Hematopoietic multipotent progenitor cell treated with erythropoietin and hydrocortisone succinate and interleukin-3 and kit ligand, for 17 days (in vitro differentiated cells): ENCODE results near the gene ADCY2.
A peak's percentile ranks its signal among the peaks of the same experiment; 100 is the strongest.

Experiments used
- DNase-seq: peaks from one replicate; pipeline ENCODE4 v3.0.0-alpha.2; 2015; ENCODE audit warnings: low spot score

ADCY2 gene

DNA sequence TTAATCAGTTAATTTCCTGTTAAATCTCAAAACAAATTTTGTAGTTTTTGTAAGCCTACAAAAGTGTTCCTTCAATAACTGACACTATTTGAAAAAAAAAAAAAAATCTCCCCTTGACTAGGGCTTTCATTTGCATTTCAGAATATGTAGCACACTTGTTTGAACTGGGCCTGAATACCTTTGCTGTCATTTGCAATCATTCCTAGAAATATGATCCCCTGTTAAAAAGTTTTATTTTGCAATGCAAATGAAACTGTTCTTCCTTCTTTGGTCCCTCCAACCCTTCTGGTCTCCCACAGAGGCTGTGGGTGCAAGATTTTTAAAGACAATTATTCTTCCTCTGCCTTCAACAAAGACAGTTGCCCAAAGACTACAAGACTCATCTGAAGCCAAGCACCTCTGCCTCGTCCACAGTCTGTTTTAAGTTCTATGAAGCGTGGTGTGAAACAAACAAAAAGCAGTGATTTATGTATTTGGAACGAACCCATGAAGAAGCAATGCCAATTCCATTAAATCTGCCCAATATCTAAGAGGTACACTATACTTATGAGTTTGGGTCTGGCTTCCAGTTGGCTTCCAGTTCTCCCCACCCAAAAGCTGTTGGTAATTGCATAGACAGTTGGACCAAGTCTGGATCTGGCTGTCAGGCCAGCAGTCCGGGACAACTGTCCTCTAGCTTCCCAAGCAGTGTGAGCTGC lies 388.9 kb downstream of the ADCY2 start:
- no peak for DNase-seq

GRCh38 chr5:7787770-7788169 lies 391.8 kb downstream of the ADCY2 start:
- DNase-seq: no peak

GRCh38 chr5:7789567-7789966 lies 393.6 kb downstream of the ADCY2 start:
- no peak for DNase-seq

- DNase-seq: no peak
These were observed 398.0 kb downstream of the ADCY2 start for GRCh38 chr5:7793895-7794294.

DNA sequence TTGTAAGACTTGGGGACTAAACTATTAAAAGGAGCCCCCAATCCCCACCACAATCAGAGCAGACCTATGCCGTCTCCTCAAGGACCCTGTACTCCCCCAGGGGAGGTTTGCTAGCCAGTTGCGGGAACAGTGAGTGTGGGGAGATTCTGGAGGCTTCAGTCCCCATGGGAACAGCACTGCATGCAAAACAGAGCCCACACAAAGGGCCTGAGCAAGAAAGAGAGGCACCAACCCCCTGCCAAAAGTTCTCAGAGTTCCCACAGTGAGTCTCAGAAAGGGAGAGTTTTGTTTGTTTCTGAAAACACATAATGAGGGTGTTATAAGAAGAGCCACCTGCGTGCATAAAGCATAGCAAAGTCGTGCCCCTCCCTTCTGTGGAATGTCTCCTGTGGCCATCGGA lies 398.4 kb downstream of the ADCY2 start:
- no peak for DNase-seq

- DNase-seq: no peak
These were observed 398.9 kb downstream of the ADCY2 start for GRCh38 chr5:7794823-7795222.

DNA sequence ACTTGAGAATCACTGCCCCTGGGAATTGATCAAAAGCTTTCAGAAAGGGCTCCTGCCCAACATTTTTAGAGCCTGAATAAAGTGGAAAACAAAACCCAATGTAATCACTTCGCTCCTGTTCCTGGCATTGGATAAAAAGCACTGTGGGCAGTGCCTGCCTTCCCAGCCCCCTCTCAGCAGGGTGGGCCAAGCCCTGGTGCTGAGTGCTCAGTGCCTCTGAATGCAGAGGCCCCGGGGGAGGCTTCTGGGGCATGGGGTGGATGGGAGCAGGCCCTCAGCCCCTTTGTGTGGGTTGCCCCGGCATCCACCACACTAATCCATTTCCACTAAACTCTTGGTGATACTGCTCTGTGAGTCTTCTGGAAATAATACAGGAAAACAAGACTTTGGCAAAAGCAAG lies 399.4 kb downstream of the ADCY2 start:
- DNase-seq: no peak

- no peak for DNase-seq
These were observed 406.1 kb downstream of the ADCY2 start for GRCh38 chr5:7801891-7802614.

GRCh38 chr5:7802855-7803254 lies 406.9 kb downstream of the ADCY2 start:
- DNase-seq: no peak

DNA sequence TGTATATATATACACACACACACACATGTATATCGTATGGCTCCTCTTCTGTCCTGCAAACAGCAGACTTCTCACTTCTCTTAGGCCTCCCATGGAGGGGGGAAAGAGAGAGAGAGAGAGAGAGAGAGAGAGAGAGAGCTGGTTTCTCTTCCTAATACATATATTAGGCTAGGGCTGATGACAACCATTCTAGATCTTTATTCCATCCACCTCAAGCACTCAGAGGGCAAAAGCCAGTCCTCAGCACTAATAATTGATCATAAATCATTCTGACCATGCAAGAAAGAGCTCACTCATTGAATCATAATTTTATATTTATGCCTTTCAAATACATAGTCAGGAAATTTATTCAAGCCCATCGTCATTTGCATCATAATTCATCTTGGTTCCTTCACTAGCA lies 408.0 kb downstream of the ADCY2 start:
- DNase-seq: no peak

- no peak for DNase-seq
These were observed 409.4 kb downstream of the ADCY2 start for GRCh38 chr5:7805379-7805778.

GRCh38 chr5:7808998-7809397 lies 413.1 kb downstream of the ADCY2 start:
- DNase-seq: no peak

DNA sequence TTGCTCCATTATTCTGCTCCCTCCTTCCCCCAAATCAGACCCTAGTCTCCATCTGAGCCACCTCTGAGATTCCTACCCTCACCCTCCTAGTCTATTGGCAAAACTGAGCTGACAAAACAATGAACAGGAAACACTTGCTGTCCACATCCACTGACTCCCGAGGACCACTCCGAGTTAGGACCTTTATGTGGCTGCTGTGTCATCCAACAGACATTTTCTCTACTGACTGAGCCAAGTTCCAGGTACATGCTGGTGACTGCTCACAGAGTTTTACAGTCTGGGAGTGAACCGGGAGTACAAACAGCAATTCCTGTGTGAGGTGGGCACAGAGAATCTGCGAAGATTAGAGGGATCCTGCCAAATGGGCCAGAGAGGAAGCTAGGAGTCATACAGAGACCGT lies 415.8 kb downstream of the ADCY2 start:
- DNase-seq: no peak

DNA sequence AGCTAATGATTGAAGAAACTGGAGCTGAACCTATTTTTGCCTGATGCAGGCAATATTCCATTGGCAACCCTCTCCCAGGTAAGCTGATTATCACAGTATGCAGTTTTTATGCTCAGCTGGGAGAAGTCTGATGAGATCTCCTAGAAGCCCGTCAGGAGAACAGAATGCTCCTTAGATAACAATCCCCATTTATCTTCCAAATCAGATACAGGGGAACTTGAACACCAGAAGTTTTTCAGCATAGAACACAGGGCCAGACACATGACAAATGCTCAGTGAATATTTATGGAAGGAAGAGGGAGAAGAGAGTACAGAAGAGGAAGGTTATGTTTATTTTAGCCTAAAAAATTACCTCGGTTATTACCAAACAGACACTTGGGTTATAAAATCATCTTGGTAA lies 417.1 kb downstream of the ADCY2 start:
- DNase-seq: no peak

DNA sequence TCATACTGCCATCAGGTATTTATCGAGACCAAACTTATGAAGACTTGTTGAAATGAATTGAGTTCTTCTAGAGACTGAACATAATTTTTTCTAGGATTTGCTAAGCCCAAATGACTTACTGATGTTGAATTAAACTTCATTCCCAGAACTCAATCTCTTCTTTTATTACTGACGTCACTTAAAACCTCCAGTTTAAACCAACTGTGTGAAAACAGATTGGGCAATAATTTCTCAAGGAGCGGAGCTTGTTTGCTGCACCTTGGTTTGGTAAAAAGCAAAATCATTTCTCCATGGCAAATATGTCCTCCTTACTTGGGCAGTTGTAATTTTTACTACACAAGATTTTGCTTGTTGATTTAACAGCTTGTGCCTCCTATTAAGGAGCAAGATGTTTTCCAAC lies 417.6 kb downstream of the ADCY2 start:
- DNase-seq: no peak

DNA sequence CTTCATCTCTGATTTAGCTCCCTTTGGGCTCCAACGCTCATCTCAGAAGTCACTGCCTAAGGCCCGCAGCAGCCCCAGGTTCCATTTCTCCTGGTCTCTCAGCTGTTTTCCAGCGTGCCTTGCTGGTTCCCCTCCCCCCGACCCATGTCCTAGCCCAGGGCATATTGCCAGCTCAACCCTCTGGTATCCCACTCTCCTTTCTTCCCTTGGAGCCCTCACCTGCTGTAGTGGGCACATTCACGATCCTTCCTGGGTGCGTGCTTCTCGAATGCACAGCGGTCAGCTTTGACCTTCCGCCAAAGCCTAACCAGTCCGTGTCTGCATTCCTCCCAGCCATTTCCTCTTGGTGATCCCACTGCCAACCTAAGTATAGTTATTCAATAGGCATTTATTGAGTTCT lies 418.9 kb downstream of the ADCY2 start:
- no peak for DNase-seq

GRCh38 chr5:7815892-7816534 lies 420.1 kb downstream of the ADCY2 start:
- peak; percentile 18 for DNase-seq

DNA sequence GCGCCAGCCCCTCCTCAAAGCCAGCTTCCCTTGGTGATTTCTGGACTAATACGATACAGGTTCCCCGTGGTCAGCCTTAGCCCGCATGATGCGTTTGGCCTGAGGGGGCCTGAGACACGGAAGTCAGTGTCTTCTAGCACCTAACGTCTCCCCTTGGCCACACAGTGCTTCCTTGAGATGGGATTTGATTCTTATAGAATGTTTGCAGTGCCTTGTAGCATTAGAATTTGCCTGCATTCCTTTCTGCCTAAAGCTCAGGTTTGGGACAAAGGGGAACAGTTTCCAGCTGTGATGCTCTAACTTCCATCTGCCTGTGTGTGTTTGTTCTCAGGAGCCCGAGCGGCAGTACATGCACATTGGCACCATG lies 420.6 kb downstream of the ADCY2 start:
- DNase-seq: no peak

DNA sequence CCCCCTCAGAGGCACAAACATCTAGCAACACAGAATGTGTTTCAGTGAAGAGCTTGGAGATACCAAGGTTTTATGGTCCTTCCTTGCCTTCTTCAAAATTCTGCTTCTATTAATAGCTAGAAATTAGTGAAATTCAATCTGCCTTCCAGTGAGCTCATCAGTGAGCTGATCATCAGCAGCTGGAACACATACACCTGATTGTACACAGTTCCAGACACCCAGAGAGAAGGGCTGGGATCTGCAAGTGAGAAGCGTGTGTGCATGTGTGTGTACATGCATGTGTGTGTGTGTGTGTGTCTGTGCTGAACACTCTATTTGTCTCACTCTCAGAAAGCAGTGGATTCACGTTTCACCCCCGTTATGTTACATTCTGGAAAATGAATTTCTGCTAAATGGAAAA lies 426.5 kb downstream of the ADCY2 start:
- no peak for DNase-seq

DNA sequence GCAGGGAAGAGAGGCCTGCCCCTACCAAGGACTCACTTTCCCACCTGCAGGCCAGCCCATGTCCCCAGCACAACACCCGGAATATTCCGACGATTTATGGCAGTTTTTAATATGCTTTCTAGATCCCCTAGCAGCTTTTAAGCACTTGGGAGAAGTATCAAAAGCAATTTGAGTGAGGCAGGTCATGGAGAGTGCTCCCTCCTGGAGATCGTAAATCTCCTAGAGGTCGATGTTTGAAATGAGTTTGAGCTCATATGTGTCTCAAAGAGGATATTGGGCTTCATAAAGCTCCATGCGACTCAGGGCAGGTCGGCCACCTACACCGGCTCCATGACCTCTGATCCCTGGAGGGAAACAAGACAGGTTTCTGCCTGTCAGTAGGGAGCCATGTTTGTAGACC lies 427.7 kb downstream of the ADCY2 start:
- no peak for DNase-seq

GRCh38 chr5:7824995-7825394 lies 429.1 kb downstream of the ADCY2 start:
- DNase-seq: no peak

DNA sequence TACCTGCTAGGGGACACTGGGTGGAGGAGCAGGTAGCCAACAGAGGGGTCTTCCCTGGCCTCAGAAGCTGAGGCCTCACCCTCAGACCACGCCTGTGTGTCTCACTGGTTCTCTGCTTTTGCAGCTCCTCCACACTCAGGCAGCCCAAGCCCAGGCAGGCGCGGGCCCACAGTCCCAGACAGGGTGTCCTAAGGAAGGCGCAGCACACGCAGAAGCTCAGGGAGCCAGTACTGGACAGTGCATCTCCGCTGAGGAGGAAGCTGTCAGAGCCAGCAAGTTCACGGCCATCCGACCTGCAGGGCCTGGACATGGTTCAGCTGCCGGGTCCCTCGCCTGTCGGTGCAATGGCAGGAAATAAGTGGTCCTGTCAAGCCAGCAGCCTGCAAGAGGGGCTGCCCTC lies 429.7 kb downstream of the ADCY2 start:
- no peak for DNase-seq

DNA sequence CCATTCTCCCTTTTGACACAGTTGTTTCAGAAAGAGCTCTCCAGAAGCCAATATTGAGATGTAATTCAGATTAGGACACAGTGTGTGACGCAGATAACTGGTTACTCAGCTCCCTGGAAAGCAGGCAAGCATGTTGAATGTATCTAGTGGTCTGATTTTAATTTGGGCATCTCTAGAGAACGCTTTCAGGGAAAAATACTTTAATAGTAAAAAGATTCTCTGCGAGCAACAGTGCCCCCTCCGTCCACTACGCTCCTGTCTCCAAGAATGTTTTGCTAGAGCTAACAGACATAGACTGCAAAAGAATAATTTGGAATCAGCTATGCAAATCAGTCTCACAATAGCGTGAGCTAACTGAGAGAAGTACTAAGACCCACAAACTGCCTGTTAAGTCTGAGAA lies 431.7 kb downstream of the ADCY2 start:
- DNase-seq: no peak

DNA sequence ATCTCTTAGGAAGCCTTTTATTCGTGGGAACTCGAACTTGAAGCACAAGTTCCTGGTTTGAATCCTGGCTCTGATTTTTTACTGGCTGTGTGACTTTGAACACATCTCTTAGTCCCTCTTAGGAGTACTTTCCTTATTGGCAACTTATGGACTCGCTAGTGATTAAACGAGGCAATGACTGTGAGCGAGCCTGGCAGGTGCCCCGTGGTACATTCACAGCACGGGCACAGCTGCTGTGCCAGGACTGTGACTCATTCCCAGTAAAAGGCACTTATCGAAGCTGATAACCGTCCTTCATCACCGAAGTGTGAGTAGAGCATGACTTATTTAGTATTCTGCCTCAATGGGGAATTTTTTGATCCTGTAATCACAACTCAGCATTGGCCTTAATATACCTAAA lies 432.3 kb downstream of the ADCY2 start:
- no peak for DNase-seq
